ENCODE results near the gene IL17RE. TPM values are rescaled to one million over a fixed set of nuclear protein-coding genes. Genes with fewer than 3 reads are reported as not detected.

The IL17RE gene
- total RNA-seq, 1 donor from 2014 or later, result 0.53 TPM

DNA sequence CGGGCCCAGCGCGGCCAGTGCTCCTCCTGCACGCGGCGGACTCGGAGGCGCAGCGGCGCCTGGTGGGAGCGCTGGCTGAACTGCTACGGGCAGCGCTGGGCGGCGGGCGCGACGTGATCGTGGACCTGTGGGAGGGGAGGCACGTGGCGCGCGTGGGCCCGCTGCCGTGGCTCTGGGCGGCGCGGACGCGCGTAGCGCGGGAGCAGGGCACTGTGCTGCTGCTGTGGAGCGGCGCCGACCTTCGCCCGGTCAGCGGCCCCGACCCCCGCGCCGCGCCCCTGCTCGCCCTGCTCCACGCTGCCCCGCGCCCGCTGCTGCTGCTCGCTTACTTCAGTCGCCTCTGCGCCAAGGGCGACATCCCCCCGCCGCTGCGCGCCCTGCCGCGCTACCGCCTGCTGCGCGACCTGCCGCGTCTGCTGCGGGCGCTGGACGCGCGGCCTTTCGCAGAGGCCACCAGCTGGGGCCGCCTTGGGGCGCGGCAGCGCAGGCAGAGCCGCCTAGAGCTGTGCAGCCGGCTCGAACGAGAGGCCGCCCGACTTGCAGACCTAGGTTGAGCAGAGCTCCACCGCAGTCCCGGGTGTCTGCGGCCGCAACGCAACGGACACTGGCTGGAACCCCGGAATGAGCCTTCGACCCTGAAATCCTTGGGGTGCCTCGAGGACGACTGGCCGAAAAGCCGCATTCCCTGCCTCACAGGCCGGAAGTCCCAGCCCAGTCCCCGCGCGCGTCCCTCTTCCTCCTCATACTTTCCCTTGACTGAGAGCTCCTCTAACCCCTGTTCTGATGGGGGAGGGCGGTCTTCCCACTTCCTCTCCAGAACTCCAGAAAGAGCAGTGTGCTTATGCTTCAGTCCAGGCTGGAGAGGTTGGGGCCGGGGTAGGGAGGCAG is 12.8 kb downstream of the IL17RE start:
- FAIRE-seq (no peak), DNase-seq (ENCODE audit: low read depth) (peak; percentile 23)
- Histone ChIP-seq H3K4me3 (ENCODE audit: low read depth, low read length) (peak overlapping the region; percentile 19), H3K36me3 (ENCODE audit: control insufficient read depth, insufficient read depth, low read length) (peaks cover 9% of the 10 kb centered on the region), H3K27me3 (ENCODE audit: control insufficient read depth, insufficient read depth, low read length) (no peaks in the 10 kb centered on the region)
- TF ChIP-seq, protein P1, sequence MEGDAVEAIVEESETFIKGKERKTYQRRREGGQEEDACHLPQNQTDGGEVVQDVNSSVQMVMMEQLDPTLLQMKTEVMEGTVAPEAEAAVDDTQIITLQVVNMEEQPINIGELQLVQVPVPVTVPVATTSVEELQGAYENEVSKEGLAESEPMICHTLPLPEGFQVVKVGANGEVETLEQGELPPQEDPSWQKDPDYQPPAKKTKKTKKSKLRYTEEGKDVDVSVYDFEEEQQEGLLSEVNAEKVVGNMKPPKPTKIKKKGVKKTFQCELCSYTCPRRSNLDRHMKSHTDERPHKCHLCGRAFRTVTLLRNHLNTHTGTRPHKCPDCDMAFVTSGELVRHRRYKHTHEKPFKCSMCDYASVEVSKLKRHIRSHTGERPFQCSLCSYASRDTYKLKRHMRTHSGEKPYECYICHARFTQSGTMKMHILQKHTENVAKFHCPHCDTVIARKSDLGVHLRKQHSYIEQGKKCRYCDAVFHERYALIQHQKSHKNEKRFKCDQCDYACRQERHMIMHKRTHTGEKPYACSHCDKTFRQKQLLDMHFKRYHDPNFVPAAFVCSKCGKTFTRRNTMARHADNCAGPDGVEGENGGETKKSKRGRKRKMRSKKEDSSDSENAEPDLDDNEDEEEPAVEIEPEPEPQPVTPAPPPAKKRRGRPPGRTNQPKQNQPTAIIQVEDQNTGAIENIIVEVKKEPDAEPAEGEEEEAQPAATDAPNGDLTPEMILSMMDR (IDR thresholded peaks at IDR 0.05; ENCODE audit: insufficient read depth, low read length, severe bottlenecking), result peak; percentile 50

DNA sequence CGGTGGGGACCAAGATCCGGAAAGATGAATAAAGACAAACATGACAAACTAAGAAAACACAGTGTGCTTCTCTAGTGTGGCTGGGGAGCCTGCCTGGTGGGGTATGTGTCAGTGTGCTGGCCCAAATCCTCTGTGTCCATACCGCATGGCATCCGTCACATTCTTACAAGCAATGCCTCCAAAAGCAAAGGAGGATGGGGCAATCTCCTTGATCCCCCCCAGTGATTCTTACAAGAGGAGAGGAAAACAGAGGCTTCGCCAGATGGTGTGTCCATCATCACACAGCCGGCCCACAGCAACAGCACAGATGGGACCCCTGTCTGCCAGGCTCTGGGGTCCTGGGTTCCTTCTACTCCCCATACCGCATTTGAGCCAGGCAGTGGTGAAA is 13.7 kb downstream of the IL17RE start:
- FAIRE-seq (no peak), DNase-seq (ENCODE audit: low read depth) (peak; percentile 45)
- TF ChIP-seq, protein P1 (IDR thresholded peaks at IDR 0.05; ENCODE audit: insufficient read depth, low read length, severe bottlenecking), result no peak
- Histone ChIP-seq H3K36me3 (ENCODE audit: control insufficient read depth, insufficient read depth, low read length) (peaks cover 8% of the 10 kb centered on the region), H3K4me3 (ENCODE audit: low read depth, low read length) (no peak overlapping the region), H3K27me3 (ENCODE audit: control insufficient read depth, insufficient read depth, low read length) (no peaks in the 10 kb centered on the region)

DNA sequence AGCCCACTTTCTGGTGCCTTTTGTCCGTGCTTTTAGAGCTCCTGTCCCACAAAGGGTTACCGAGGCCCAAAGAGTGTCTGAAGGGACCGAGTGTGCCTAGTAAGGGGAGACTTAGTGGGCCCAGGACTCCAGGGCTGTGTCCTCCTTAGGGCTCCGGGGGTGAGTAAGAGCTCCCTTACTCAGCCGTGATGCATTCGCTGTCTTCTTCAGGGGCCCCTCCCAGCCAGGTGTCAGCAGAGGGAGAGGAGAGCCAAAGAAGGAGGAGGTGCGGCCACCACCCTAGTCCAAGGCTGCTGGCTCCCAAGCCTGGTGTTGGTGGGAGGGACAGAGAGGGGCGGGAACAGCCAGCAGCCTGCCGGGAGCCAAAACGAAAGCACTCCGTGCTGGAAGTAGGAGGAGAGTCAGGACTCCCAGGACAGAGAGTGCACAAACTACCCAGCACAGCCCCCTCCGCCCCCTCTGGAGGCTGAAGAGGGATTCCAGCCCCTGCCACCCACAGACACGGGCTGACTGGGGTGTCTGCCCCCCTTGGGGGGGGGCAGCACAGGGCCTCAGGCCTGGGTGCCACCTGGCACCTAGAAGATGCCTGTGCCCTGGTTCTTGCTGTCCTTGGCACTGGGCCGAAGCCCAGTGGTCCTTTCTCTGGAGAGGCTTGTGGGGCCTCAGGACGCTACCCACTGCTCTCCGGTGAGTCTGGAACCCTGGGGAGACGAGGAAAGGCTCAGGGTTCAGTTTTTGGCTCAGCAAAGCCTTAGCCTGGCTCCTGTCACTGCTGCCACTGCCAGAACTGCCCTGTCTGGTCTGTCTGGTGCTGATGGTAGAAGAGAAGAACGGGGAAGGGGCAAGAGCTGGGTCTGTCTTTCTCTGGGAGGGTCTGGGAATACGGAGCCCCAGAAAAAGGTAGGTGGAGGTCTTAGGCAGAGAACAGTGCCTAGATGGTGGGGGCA is 14.4 kb downstream of the IL17RE start, which contains the start of gene IL17RC:
Gene IL17RC (plus strand): TSS at position 365 of the 947 bp plus-strand sequence. CDS start 218 bp downstream, at position 583.
- peak within 1 kb of the TSS; percentile 42 for H3K4me3 ChIP-seq (ENCODE audit: low read depth, low read length)
- FAIRE-seq (no peak), DNase-seq (ENCODE audit: low read depth) (peak; percentile 97)
- no peaks in the 10 kb centered on the region for H3K27me3 ChIP-seq (ENCODE audit: control insufficient read depth, insufficient read depth, low read length)
- peaks cover 4% of the 10 kb centered on the region for H3K36me3 ChIP-seq (ENCODE audit: control insufficient read depth, insufficient read depth, low read length)
- TF ChIP-seq, protein P1 (IDR thresholded peaks at IDR 0.05; ENCODE audit: insufficient read depth, low read length, severe bottlenecking), result no peak

DNA sequence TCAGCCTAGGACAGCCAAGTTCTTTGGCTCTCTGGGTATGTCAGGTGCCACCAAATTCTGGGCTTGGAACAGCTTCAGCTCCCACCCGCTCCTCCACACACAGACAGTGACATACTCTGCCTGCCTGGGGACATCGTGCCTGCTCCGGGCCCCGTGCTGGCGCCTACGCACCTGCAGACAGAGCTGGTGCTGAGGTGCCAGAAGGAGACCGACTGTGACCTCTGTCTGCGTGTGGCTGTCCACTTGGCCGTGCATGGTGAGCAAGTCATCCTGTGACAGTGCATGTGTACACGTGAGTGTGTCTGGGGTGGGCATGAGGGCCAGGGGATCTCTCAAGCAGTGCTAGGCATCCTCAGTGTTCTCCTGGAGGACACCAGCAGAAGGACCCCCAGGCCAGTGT is 15.2 kb downstream of the IL17RE start:
- Histone ChIP-seq H3K36me3 (ENCODE audit: control insufficient read depth, insufficient read depth, low read length) (peaks cover 4% of the 10 kb centered on the region), H3K4me3 (ENCODE audit: low read depth, low read length) (no peak overlapping the region), H3K27me3 (ENCODE audit: control insufficient read depth, insufficient read depth, low read length) (no peaks in the 10 kb centered on the region)
- TF ChIP-seq, protein P1 (IDR thresholded peaks at IDR 0.05; ENCODE audit: insufficient read depth, low read length, severe bottlenecking), result no peak
- FAIRE-seq (no peak), DNase-seq (ENCODE audit: low read depth) (no peak)

DNA sequence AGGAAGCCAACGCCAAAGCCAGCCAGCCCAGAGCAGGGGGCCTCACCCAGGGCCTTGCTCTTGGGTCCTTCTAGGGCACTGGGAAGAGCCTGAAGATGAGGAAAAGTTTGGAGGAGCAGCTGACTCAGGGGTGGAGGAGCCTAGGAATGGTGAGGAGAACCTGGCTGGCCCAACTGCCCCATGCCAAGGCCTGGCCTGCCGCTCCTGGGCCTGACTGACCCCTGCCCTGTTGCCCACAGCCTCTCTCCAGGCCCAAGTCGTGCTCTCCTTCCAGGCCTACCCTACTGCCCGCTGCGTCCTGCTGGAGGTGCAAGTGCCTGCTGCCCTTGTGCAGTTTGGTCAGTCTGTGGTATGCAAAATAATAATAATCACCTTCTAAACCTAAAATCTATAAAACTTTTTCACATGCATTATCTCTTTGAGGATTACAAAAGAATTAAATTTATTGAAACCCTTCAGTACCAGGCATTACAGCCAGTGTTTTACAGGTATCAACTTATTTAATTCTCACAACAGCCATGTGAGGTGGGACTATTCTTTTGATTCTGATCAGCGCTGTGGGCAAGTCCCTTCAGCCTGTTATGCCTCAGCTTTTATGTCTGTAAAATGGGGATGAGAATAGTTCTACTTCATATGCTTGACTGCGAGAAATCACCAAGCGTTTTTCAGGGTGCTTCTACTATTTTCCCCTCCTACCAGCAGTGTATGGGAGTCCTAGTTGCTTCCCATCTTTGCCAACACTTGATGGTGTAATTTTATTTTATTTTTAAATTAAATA is 15.8 kb downstream of the IL17RE start:
- TF ChIP-seq, protein P1 (IDR thresholded peaks at IDR 0.05; ENCODE audit: insufficient read depth, low read length, severe bottlenecking), result no peak
- no peak for DNase-seq (ENCODE audit: low read depth)
- Histone ChIP-seq H3K4me3 (ENCODE audit: low read depth, low read length) (no peak overlapping the region), H3K36me3 (ENCODE audit: control insufficient read depth, insufficient read depth, low read length) (peaks cover 4% of the 10 kb centered on the region), H3K27me3 (ENCODE audit: control insufficient read depth, insufficient read depth, low read length) (no peaks in the 10 kb centered on the region)
- no peak for FAIRE-seq

Data from bronchial epithelial cell (primary cell).